A549 (cell line): ENCODE measurements around the gene GAS7. TPM values are rescaled to one million over a fixed set of nuclear protein-coding genes. Genes with fewer than 3 reads are reported as not detected.

ENCODE experiments used
- ATAC-seq, 2 experiments: fragments of 200-7000 bp in 1 of 2; fragments of >200 bp in 1 of 2; cut with Nextera tagmentation in 1 of 2; cut with Tn5 transposase in 1 of 2; 3 replicates each; pipeline versions ENCODE4 v1.8.0 to v1.9.1; 2018 to 2020; ENCODE audit warnings: mild to moderate bottlenecking in 1 of 2, moderate library complexity in 1 of 2
- CTCF ChIA-PET: fragments of 300-600 bp; sonication (Branson Sonifier 250); formaldehyde crosslinking; extraction: SDS; loops from one replicate; lab custom pipeline; 2021; ENCODE audit warnings: antibody characterized with exemption, inconsistent platforms; lab: Yijun Ruan, JAX
- POLR2A ChIA-PET: fragments of 350-600 bp; formaldehyde crosslinking; extraction: SDS; loops from one replicate; lab custom pipeline; 2021; ENCODE audit warnings: antibody characterized with exemption, inconsistent platforms; lab: Yijun Ruan, JAX
- DNase-seq, 2 experiments: peaks; one replicate each; pipeline versions ENCODE4 v3.0.0 to v3.0.0-alpha.2; 2011 to 2016; ENCODE audit warnings: low read depth in 1 of 2, low spot score in 1 of 2
- FAIRE-seq: peaks from 2 replicates; lab custom pipeline; 2011; peaks lifted over from hg19 to GRCh38; lab: Jason Lieb, UNC
- H3K27ac ChIP-seq, 2 experiments: fragments of >200 bp; sonication (Bioruptor Twin); formaldehyde crosslinking; 3 replicates each; pipeline ENCODE4 v1.5.1; 2016 to 2017
- H3K4me1 ChIP-seq: fragments of >200 bp; sonication (Bioruptor Twin); formaldehyde crosslinking; 3 replicates; pipeline ENCODE4 v1.6.1; 2016
- H3K4me2 ChIP-seq: fragments of >200 bp; sonication (Bioruptor Twin); formaldehyde crosslinking; 3 replicates; pipeline ENCODE4 v1.6.1; 2016
- H3K4me3 ChIP-seq: fragments of >200 bp; sonication (Bioruptor Twin); formaldehyde crosslinking; 3 replicates; pipeline ENCODE4 v1.5.1; 2016
- H3K9me3 ChIP-seq: fragments of >200 bp; sonication (Bioruptor Twin); formaldehyde crosslinking; 3 replicates; pipeline ENCODE4 v1.6.1; 2016
- CBX2 ChIP-seq: fragments of 200-600 bp; sonication (generic); IDR thresholded peaks from 2 replicates; pipeline ENCODE4 v1.6.1; 2016; ENCODE audit warnings: low read depth, mild to moderate bottlenecking, borderline replicate concordance
- CHD4 ChIP-seq: fragments of 200-600 bp; sonication (generic); IDR thresholded peaks from 2 replicates; pipeline ENCODE4 v1.6.1; 2016; ENCODE audit warnings: antibody characterized with exemption, mild to moderate bottlenecking, borderline replicate concordance
- CTCF ChIP-seq: fragments of >200 bp; sonication (Bioruptor Twin); formaldehyde crosslinking; IDR thresholded peaks from 3 replicates; pipeline ENCODE4 v1.5.1; 2016
- ELK1 ChIP-seq: fragments of 150-350 bp; IDR thresholded peaks from 2 replicates; pipeline ENCODE4 v1.6.1; 2014; ENCODE audit warnings: low read depth, mild to moderate bottlenecking, low read length
- EP300 ChIP-seq, 2 experiments: fragments of >200 bp; sonication (Bioruptor Twin); formaldehyde crosslinking; IDR thresholded peaks; 2 replicates in 1 of 2; 3 replicates in 1 of 2; pipeline ENCODE4 v1.6.1; 2016 to 2017
- FOXS1 ChIP-seq: fragments of 250-450 bp; sonication (Bioruptor Pico); IDR thresholded peaks from 2 replicates; pipeline ENCODE4 v1.5.0; 2020; ENCODE audit warnings: mild to moderate bottlenecking, moderate library complexity
- HES2 ChIP-seq: fragments of >200 bp; sonication (Bioruptor Twin); formaldehyde crosslinking; IDR thresholded peaks from 2 replicates; pipeline ENCODE4 v1.6.1; 2016
- KDM5A ChIP-seq: fragments of 200-600 bp; sonication (generic); IDR thresholded peaks from 2 replicates; pipeline ENCODE4 v1.6.1; 2016; ENCODE audit warnings: antibody characterized with exemption, mild to moderate bottlenecking
- MAFK ChIP-seq: fragments of 450-650 bp; IDR thresholded peaks from 2 replicates; pipeline ENCODE4 v1.6.1; 2014; ENCODE audit not compliant: partially characterized antibody
- REST ChIP-seq: fragments of 200-600 bp; sonication (generic); IDR thresholded peaks from 2 replicates; pipeline ENCODE4 v1.6.1; 2016; ENCODE audit warnings: antibody characterized with exemption, mild to moderate bottlenecking, moderate library complexity
- RFX5 ChIP-seq: fragments of 450-650 bp; IDR thresholded peaks from 2 replicates; pipeline ENCODE4 v1.7.1; 2014; ENCODE audit warnings: antibody characterized with exemption, mild to moderate bottlenecking, moderate library complexity
- RNF2 ChIP-seq: fragments of 200-600 bp; sonication (generic); IDR thresholded peaks from 2 replicates; pipeline ENCODE4 v1.6.1; 2016; ENCODE audit warnings: low read depth, mild to moderate bottlenecking, antibody characterized with exemption, moderate library complexity, borderline replicate concordance
- ZC3H11A ChIP-seq: fragments of 450-650 bp; IDR thresholded peaks from 2 replicates; pipeline ENCODE4 v1.6.1; 2014; ENCODE audit warnings: antibody characterized with exemption, mild to moderate bottlenecking
- WGBS: methylation state at CpG from one replicate; pipeline ENCODE4 v1.1.6; 2017; ENCODE audit errors: missing lambda C conversion rate; 5-methylcytosine and 5-hydroxymethylcytosine counted together
- polyA plus RNA-seq, 4 experiments: library from polyadenylated mRNA; depleted of rRNA in 3 of 4; stranded (reverse); fragments of >200 nt; fragmentation: RNase III in 1 of 4; extraction: RNeasy Plus Mini Kit Qiagen cat#74134 plus additional on column Dnase treatment in 1 of 4; gene quantifications; 2 replicates in 3 of 4; 3 replicates in 1 of 4; pipeline ENCODE4 v1.2.3, GENCODE V29; 2011 to 2017

The GAS7 gene
- polyA plus RNA-seq, 2 of the 4 experiments (the other 2 are of a cell fraction): 1.3 to 1.5 TPM

GRCh38 chr17:10147040-10147439, 51.4 kb downstream of the GAS7 start:
- Histone ChIP-seq H3K4me2 (no peak overlapping the region), H3K4me3 (no peak overlapping the region), H3K27ac (no peak overlapping the region), H3K4me1 (0 out of 3 replicates have a peak, but pooled peaks cover 6% of the 10 kb centered on the region), H3K9me3 (no peaks in the 10 kb centered on the region)
- ATAC-seq: no peak
- 58% methylated on average over 4 of the region's 4 CpGs for WGBS
- no peak for TF ChIP-seq CHD4
- no peak for TF ChIP-seq RNF2
- no peak for TF ChIP-seq RFX5
- ChIA-PET CTCF (interaction anchor here (0.9 kb wide), 1 partner anchor 15 kb away, joined by 3 read pairs; no protein-coding TSS in a partner anchor), POLR2A (no interaction called here)
- no peak for FAIRE-seq
- DNase-seq: no peak

GRCh38 chr17:10144982-10145381, 53.4 kb downstream of the GAS7 start:
- FAIRE-seq: no peak
- CTCF ChIA-PET: interaction anchor here (0.9 to 1.0 kb wide), 2 partner anchors 16 to 40 kb away, joined by 3 to 5 read pairs; no protein-coding TSS in a partner anchor

More at GRCh38 chr17:10144982-10145381, 53.4 kb downstream of the GAS7 start:
- TF ChIP-seq KDM5A: no peak
- no peak for TF ChIP-seq HES2
- no peak for TF ChIP-seq ELK1
- TF ChIP-seq FOXS1 (CRISPR knock-in tag): no peak
- no peak for TF ChIP-seq CTCF
- no peak for TF ChIP-seq MAFK
- TF ChIP-seq ZC3H11A: no peak
- no peak for TF ChIP-seq EP300 (IDR thresholded peaks at IDR 0.05)
- no peak for TF ChIP-seq REST
- TF ChIP-seq CBX2: no peak
- ATAC-seq (no peak), DNase-seq (no peak)
- Histone ChIP-seq H3K4me3 (no peak overlapping the region), H3K27ac (no peak overlapping the region), H3K4me2 (no peak overlapping the region), H3K4me1 (0 out of 3 replicates have a peak, but pooled peaks cover 2% of the 10 kb centered on the region), H3K9me3 (no peaks in the 10 kb centered on the region)
- POLR2A ChIA-PET: no interaction called here
- 56% methylated on average over 7 of the region's 7 CpGs for WGBS
